GM19043 (cell line): Measurements from ENCODE around the gene DCDC2C.

Source experiments
- ATAC-seq: cut with Tn5 transposase; IDR thresholded peaks from one replicate; pipeline ENCODE4 v1.9.1; 2021; ENCODE audit warnings: low read depth; ENCODE audit not compliant: unreplicated experiment

DCDC2C gene

GRCh38 chr2:3742743-3743508, 39.6 kb downstream of the DCDC2C start:
- no peak for ATAC-seq

GRCh38 chr2:3743951-3744555, 40.7 kb downstream of the DCDC2C start:
- ATAC-seq: no peak

- no peak for ATAC-seq
Measured at GRCh38 chr2:3745920-3746319, 42.5 kb downstream of the DCDC2C start.

GRCh38 chr2:3747032-3747654, 43.8 kb downstream of the DCDC2C start:
- ATAC-seq: no peak

GRCh38 chr2:3747826-3748225, 44.5 kb downstream of the DCDC2C start:
- no peak for ATAC-seq

- no peak for ATAC-seq
Measured at GRCh38 chr2:3749201-3749600, 45.8 kb downstream of the DCDC2C start.

- ATAC-seq: no peak
Measured at GRCh38 chr2:3751251-3751650, 47.9 kb downstream of the DCDC2C start.

- no peak for ATAC-seq
Measured at GRCh38 chr2:3751806-3752205, 48.4 kb downstream of the DCDC2C start.

- ATAC-seq: no peak
Measured at GRCh38 chr2:3752376-3752775, 49.0 kb downstream of the DCDC2C start.

- no peak for ATAC-seq
Measured at GRCh38 chr2:3753561-3753960, 50.2 kb downstream of the DCDC2C start.

- ATAC-seq: no peak
Measured at GRCh38 chr2:3754280-3754679, 50.9 kb downstream of the DCDC2C start.

- no peak for ATAC-seq
Measured at GRCh38 chr2:3754795-3755194, 51.4 kb downstream of the DCDC2C start.

GRCh38 chr2:3755277-3755676, 51.9 kb downstream of the DCDC2C start:
- no peak for ATAC-seq

- ATAC-seq: no peak
Measured at GRCh38 chr2:3756306-3756705, 52.9 kb downstream of the DCDC2C start.

- ATAC-seq: no peak
Measured at GRCh38 chr2:3758906-3759305, 55.5 kb downstream of the DCDC2C start.

GRCh38 chr2:3759331-3759730, 56.0 kb downstream of the DCDC2C start:
- no peak for ATAC-seq

- no peak for ATAC-seq
Measured at GRCh38 chr2:3759761-3760160, 56.4 kb downstream of the DCDC2C start.

GRCh38 chr2:3761272-3761671, 57.9 kb downstream of the DCDC2C start:
- ATAC-seq: no peak

GRCh38 chr2:3762771-3763447, 59.5 kb downstream of the DCDC2C start:
- ATAC-seq: no peak

- no peak for ATAC-seq
Measured at GRCh38 chr2:3766824-3767223, 63.4 kb downstream of the DCDC2C start.
